T-helper 2 cell treated with Interferon-gamma antibody and Interleukin-4, amounts not matched to agents 5 μg/mL and 100 μg/mL, for 36 hours (primary cell): ENCODE results near the gene HPGDS.

Experiments used
- DNase-seq: peaks from one replicate; pipeline ENCODE4 v3.0.0; 2021; ENCODE audit warnings: low spot score
- H3K27ac Mint-ChIP-seq: one replicate; pipeline ENCODE4 v1.8.0; 2021; ENCODE audit warnings: mild to moderate bottlenecking, mixed read lengths
- H3K27me3 Mint-ChIP-seq: one replicate; pipeline ENCODE4 v1.8.0; 2021; ENCODE audit warnings: low read depth, mixed read lengths
- H3K36me3 Mint-ChIP-seq: one replicate; pipeline ENCODE4 v1.8.0; 2021; ENCODE audit warnings: low read depth, mixed read lengths
- H3K4me1 Mint-ChIP-seq: one replicate; pipeline ENCODE4 v1.8.0; 2021; ENCODE audit warnings: low read depth, mixed read lengths
- H3K4me3 Mint-ChIP-seq: one replicate; pipeline ENCODE4 v1.8.0; 2022; ENCODE audit warnings: mild to moderate bottlenecking, moderate library complexity, mixed read lengths
- H3K9me3 Mint-ChIP-seq: one replicate; pipeline ENCODE4 v1.8.0; 2021; ENCODE audit warnings: mixed read lengths

HPGDS gene

GRCh38 chr4:94284889-94285288 is 57.7 kb downstream of the HPGDS start:
- no peaks in the 10 kb centered on the region for H3K9me3 Mint-ChIP-seq
- DNase-seq: no peak
- H3K27me3 Mint-ChIP-seq: no peaks in the 10 kb centered on the region
- no peak overlapping the region for H3K4me3 Mint-ChIP-seq
- H3K36me3 Mint-ChIP-seq: peaks cover 44% of the 10 kb centered on the region
- H3K27ac Mint-ChIP-seq: no peak overlapping the region
- peaks cover 3% of the 10 kb centered on the region for H3K4me1 Mint-ChIP-seq

- H3K27ac Mint-ChIP-seq: no peak overlapping the region
- H3K4me3 Mint-ChIP-seq: no peak overlapping the region
- no peak for DNase-seq
- H3K36me3 Mint-ChIP-seq: peaks cover 48% of the 10 kb centered on the region
- no peaks in the 10 kb centered on the region for H3K27me3 Mint-ChIP-seq
- no peaks in the 10 kb centered on the region for H3K4me1 Mint-ChIP-seq
- H3K9me3 Mint-ChIP-seq: no peaks in the 10 kb centered on the region
Measured at GRCh38 chr4:94278781-94279180, 63.9 kb downstream of the HPGDS start.

GRCh38 chr4:94277534-94277933 is 65.1 kb downstream of the HPGDS start:
- Mint-ChIP-seq H3K9me3 (no peaks in the 10 kb centered on the region), H3K4me1 (no peaks in the 10 kb centered on the region), H3K27ac (no peak overlapping the region), H3K4me3 (no peak overlapping the region), H3K36me3 (peaks cover 45% of the 10 kb centered on the region), H3K27me3 (no peaks in the 10 kb centered on the region)
- DNase-seq: no peak

- no peak overlapping the region for H3K4me3 Mint-ChIP-seq
- no peaks in the 10 kb centered on the region for H3K27me3 Mint-ChIP-seq
- no peaks in the 10 kb centered on the region for H3K9me3 Mint-ChIP-seq
- no peak for DNase-seq
- peaks cover 43% of the 10 kb centered on the region for H3K36me3 Mint-ChIP-seq
- no peaks in the 10 kb centered on the region for H3K4me1 Mint-ChIP-seq
- no peak overlapping the region for H3K27ac Mint-ChIP-seq
Measured at GRCh38 chr4:94276204-94276603, 66.4 kb downstream of the HPGDS start.

- H3K4me3 Mint-ChIP-seq: no peak overlapping the region
- no peak overlapping the region for H3K27ac Mint-ChIP-seq
- no peaks in the 10 kb centered on the region for H3K4me1 Mint-ChIP-seq
- H3K27me3 Mint-ChIP-seq: no peaks in the 10 kb centered on the region
- peaks cover 36% of the 10 kb centered on the region for H3K36me3 Mint-ChIP-seq
- no peak for DNase-seq
- no peaks in the 10 kb centered on the region for H3K9me3 Mint-ChIP-seq
Measured at GRCh38 chr4:94274912-94275311, 67.7 kb downstream of the HPGDS start.

- Mint-ChIP-seq H3K36me3 (peaks cover 27% of the 10 kb centered on the region), H3K27ac (no peak overlapping the region), H3K27me3 (no peaks in the 10 kb centered on the region), H3K4me1 (peaks cover 4% of the 10 kb centered on the region), H3K4me3 (no peak overlapping the region), H3K9me3 (no peaks in the 10 kb centered on the region)
- DNase-seq: no peak
Measured at GRCh38 chr4:94271248-94271647, 71.4 kb downstream of the HPGDS start.

- no peak for DNase-seq
- Mint-ChIP-seq H3K27me3 (no peaks in the 10 kb centered on the region), H3K36me3 (peaks cover 27% of the 10 kb centered on the region), H3K4me3 (no peak overlapping the region), H3K27ac (no peak overlapping the region), H3K9me3 (no peaks in the 10 kb centered on the region), H3K4me1 (peaks cover 4% of the 10 kb centered on the region)
Measured at GRCh38 chr4:94267037-94267436, 75.6 kb downstream of the HPGDS start.

- no peaks in the 10 kb centered on the region for H3K27me3 Mint-ChIP-seq
- DNase-seq: no peak
- H3K4me3 Mint-ChIP-seq: no peak overlapping the region
- H3K4me1 Mint-ChIP-seq: peaks cover 1% of the 10 kb centered on the region
- peaks cover 30% of the 10 kb centered on the region for H3K36me3 Mint-ChIP-seq
- H3K9me3 Mint-ChIP-seq: no peaks in the 10 kb centered on the region
- no peak overlapping the region for H3K27ac Mint-ChIP-seq
Measured at GRCh38 chr4:94262163-94263016, 80.2 kb downstream of the HPGDS start.

- no peak overlapping the region for H3K4me3 Mint-ChIP-seq
- H3K4me1 Mint-ChIP-seq: peaks cover 3% of the 10 kb centered on the region
- H3K27me3 Mint-ChIP-seq: no peaks in the 10 kb centered on the region
- H3K27ac Mint-ChIP-seq: no peak overlapping the region
- DNase-seq: no peak
- H3K36me3 Mint-ChIP-seq: peaks cover 24% of the 10 kb centered on the region
- no peaks in the 10 kb centered on the region for H3K9me3 Mint-ChIP-seq
Measured at GRCh38 chr4:94256828-94257227, 85.8 kb downstream of the HPGDS start.

- H3K36me3 Mint-ChIP-seq: peaks cover 24% of the 10 kb centered on the region
- peaks cover 3% of the 10 kb centered on the region for H3K4me1 Mint-ChIP-seq
- no peak overlapping the region for H3K4me3 Mint-ChIP-seq
- H3K27ac Mint-ChIP-seq: no peak overlapping the region
- no peaks in the 10 kb centered on the region for H3K27me3 Mint-ChIP-seq
- no peaks in the 10 kb centered on the region for H3K9me3 Mint-ChIP-seq
- no peak for DNase-seq
Measured at GRCh38 chr4:94256144-94256783, 86.4 kb downstream of the HPGDS start.

GRCh38 chr4:94253036-94253435 is 89.6 kb downstream of the HPGDS start:
- peaks cover 35% of the 10 kb centered on the region for H3K36me3 Mint-ChIP-seq

GRCh38 chr4:94251094-94251493 is 91.5 kb downstream of the HPGDS start:
- Mint-ChIP-seq H3K4me3 (no peak overlapping the region), H3K9me3 (no peaks in the 10 kb centered on the region), H3K27ac (no peak overlapping the region), H3K4me1 (peaks cover 12% of the 10 kb centered on the region), H3K36me3 (peaks cover 34% of the 10 kb centered on the region), H3K27me3 (no peaks in the 10 kb centered on the region)
- DNase-seq: no peak

More at GRCh38 chr4:94253036-94253435, 89.6 kb downstream of the HPGDS start:
- Mint-ChIP-seq H3K27ac (no peak overlapping the region), H3K27me3 (no peaks in the 10 kb centered on the region), H3K4me3 (no peak overlapping the region), H3K9me3 (no peaks in the 10 kb centered on the region), H3K4me1 (peaks cover 8% of the 10 kb centered on the region)
- no peak for DNase-seq
